Upper lobe of left lung (tissue), 4 donors: Measurements from ENCODE around the gene AFAP1.

Source experiments
- POLR2A ChIP-seq, 4 donors: fragments of 450-650 bp; IDR thresholded peaks; one replicate each; pipeline ENCODE4 v1.5.1; 2016 to 2017; ENCODE audit warnings: antibody characterized with exemption in 4 of 4, mild to moderate bottlenecking in 2 of 4
- POLR2AphosphoS5 ChIP-seq, 2 donors: sonication (generic); formaldehyde crosslinking; IDR thresholded peaks; one replicate each; pipeline ENCODE4 v1.5.1; 2017; ENCODE audit warnings: antibody characterized with exemption in 2 of 2
- TF ChIP-seq, protein P1 (sequence below), 6 experiments: fragments of 450-650 bp in 4 of 6; fragments of 200-600 bp in 2 of 6; sonication (generic) in 2 of 6; IDR thresholded peaks; one replicate each; pipeline ENCODE4 v1.5.1; 2016 to 2019; ENCODE audit warnings: antibody characterized with exemption in 6 of 6

DNA sequence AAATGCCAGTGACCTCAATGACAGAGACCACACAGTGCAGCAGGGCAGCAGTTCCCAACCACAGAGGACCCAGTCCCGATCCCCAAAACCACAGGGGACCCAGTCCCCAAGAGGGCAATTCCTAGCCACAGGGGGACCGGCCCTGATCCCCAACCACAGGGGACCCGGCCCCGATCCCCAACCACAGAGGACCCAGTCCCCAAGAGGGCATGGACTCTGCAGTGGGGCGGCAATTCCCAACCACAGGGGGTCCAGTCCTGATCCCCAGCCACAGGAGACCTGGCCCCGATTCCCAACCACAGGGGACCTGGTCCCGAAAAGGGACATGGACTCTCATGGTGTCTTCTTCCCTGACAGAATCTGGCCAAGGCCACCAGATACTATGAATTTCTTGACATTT, 136.3 kb downstream of the AFAP1 start:
- no peak for TF ChIP-seq POLR2AphosphoS5 (IDR thresholded peaks at IDR 0.05)
- TF ChIP-seq, protein P1, sequence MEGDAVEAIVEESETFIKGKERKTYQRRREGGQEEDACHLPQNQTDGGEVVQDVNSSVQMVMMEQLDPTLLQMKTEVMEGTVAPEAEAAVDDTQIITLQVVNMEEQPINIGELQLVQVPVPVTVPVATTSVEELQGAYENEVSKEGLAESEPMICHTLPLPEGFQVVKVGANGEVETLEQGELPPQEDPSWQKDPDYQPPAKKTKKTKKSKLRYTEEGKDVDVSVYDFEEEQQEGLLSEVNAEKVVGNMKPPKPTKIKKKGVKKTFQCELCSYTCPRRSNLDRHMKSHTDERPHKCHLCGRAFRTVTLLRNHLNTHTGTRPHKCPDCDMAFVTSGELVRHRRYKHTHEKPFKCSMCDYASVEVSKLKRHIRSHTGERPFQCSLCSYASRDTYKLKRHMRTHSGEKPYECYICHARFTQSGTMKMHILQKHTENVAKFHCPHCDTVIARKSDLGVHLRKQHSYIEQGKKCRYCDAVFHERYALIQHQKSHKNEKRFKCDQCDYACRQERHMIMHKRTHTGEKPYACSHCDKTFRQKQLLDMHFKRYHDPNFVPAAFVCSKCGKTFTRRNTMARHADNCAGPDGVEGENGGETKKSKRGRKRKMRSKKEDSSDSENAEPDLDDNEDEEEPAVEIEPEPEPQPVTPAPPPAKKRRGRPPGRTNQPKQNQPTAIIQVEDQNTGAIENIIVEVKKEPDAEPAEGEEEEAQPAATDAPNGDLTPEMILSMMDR (IDR thresholded peaks at IDR 0.05): no peak
- TF ChIP-seq POLR2A (IDR thresholded peaks at IDR 0.05): no peak
